HepG2 (cell line): ENCODE data around the gene JMJD8. TPM values are rescaled to one million over a fixed set of nuclear protein-coding genes. Genes with fewer than 3 reads are reported as not detected.
"Not testable (repeated sequence)": the region's sequence is repeated elsewhere in the genome, so short reads cannot be mapped to it uniquely, and the experiment has no call there.

ENCODE experiments used
- ADNP ChIP-seq: sonication (generic); formaldehyde crosslinking; IDR thresholded peaks from 2 replicates; pipeline ENCODE4 v1.4.0; 2020; ENCODE audit warnings: missing genetic modification reagents
- BCL3 ChIP-seq: sonication (generic); formaldehyde crosslinking; IDR thresholded peaks from 2 replicates; pipeline ENCODE4 v1.5.1; 2020; ENCODE audit warnings: mild to moderate bottlenecking, missing genetic modification reagents, moderate library complexity
- BHLHE40 ChIP-seq: IDR thresholded peaks from 2 replicates; pipeline ENCODE4 v1.6.1; 2011; ENCODE audit warnings: low read length, improper control_type of control experiment
- CREB1 ChIP-seq, 2 experiments: fragments of 450-650 bp in 1 of 2; IDR thresholded peaks; 2 replicates each; pipeline ENCODE4 v1.6.1; 2016 to 2017; ENCODE audit warnings: control low read depth in 1 of 2, mild to moderate bottlenecking in 1 of 2, missing compliant biosample characterization in 1 of 2, missing genetic modification characterization in 1 of 2
- EP300 ChIP-seq, 3 experiments: sonication (generic) in 1 of 3; formaldehyde crosslinking in 1 of 3; IDR thresholded peaks; 2 replicates each; pipeline versions ENCODE4 v1.5.1 to v1.6.1; 2011 to 2020; ENCODE audit warnings: low read depth in 2 of 3, low read length in 2 of 3, borderline replicate concordance in 1 of 3, improper control_type of control experiment in 1 of 3, mild to moderate bottlenecking in 1 of 3, missing genetic modification reagents in 1 of 3, moderate library complexity in 1 of 3
- FOSL2 ChIP-seq: sonication (generic); formaldehyde crosslinking; IDR thresholded peaks from 2 replicates; pipeline ENCODE4 v1.4.0; 2020; ENCODE audit warnings: missing genetic modification reagents
- FOXP1 ChIP-seq, 2 experiments: fragments of 450-650 bp in 1 of 2; IDR thresholded peaks; 2 replicates each; pipeline ENCODE4 v1.6.1; 2017 to 2018; ENCODE audit warnings: antibody characterized with exemption in 1 of 2
- IKZF5 ChIP-seq: IDR thresholded peaks from 2 replicates; pipeline ENCODE4 v1.6.1; 2018; ENCODE audit warnings: missing genetic modification reagents, mild to moderate bottlenecking, missing compliant biosample characterization
- KAT8 ChIP-seq: IDR thresholded peaks from 2 replicates; pipeline ENCODE4 v1.6.1; 2016; ENCODE audit warnings: missing genetic modification reagents, missing compliant biosample characterization
- KDM1A ChIP-seq: IDR thresholded peaks from 2 replicates; pipeline ENCODE4 v1.6.1; 2016; ENCODE audit warnings: missing compliant biosample characterization
- MLX ChIP-seq: IDR thresholded peaks from 2 replicates; pipeline ENCODE4 v1.6.1; 2016
- PHF21A ChIP-seq: sonication (generic); formaldehyde crosslinking; IDR thresholded peaks from 2 replicates; pipeline ENCODE4 v1.5.0; 2020; ENCODE audit warnings: mild to moderate bottlenecking, missing genetic modification reagents
- PITX1 ChIP-seq: sonication (generic); formaldehyde crosslinking; IDR thresholded peaks from 2 replicates; pipeline ENCODE4 v1.5.1; 2020; ENCODE audit warnings: mild to moderate bottlenecking, missing genetic modification reagents
- RAD21 ChIP-seq: fragments of 450-650 bp; formaldehyde crosslinking; IDR thresholded peaks from 2 replicates; pipeline ENCODE4 v1.5.0; 2020; ENCODE audit warnings: mild to moderate bottlenecking
- REPIN1 ChIP-seq: sonication (generic); formaldehyde crosslinking; IDR thresholded peaks from 2 replicates; pipeline ENCODE4 v1.8.0; 2022; ENCODE audit warnings: missing genetic modification reagents, low read depth, mild to moderate bottlenecking, borderline replicate concordance
- SOX5 ChIP-seq: IDR thresholded peaks from 2 replicates; pipeline ENCODE4 v1.6.1; 2016; ENCODE audit warnings: borderline replicate concordance
- SOX6 ChIP-seq, 2 experiments: fragments of 450-650 bp in 1 of 2; sonication (generic) in 1 of 2; formaldehyde crosslinking in 1 of 2; IDR thresholded peaks; 2 replicates each; pipeline versions ENCODE4 v1.4.0 to v1.6.1; 2017 to 2020; ENCODE audit warnings: antibody characterized with exemption in 1 of 2, mild to moderate bottlenecking in 1 of 2, missing genetic modification reagents in 1 of 2
- STAG1 ChIP-seq: sonication (generic); formaldehyde crosslinking; IDR thresholded peaks from 2 replicates; pipeline ENCODE4 v1.4.0; 2020; ENCODE audit warnings: missing genetic modification reagents
- TEAD3 ChIP-seq: optimal IDR thresholded peaks from 2 replicates; pipeline ENCODE3; 2016; ENCODE audit warnings: borderline replicate concordance
- TFE3 ChIP-seq: IDR thresholded peaks from 2 replicates; pipeline ENCODE4 v1.6.1; 2016
- ZGPAT ChIP-seq: IDR thresholded peaks from 2 replicates; pipeline ENCODE4 v1.6.1; 2016; ENCODE audit warnings: mild to moderate bottlenecking
- ZMYM3 ChIP-seq: sonication (generic); formaldehyde crosslinking; IDR thresholded peaks from 2 replicates; pipeline ENCODE4 v1.5.1; 2020; ENCODE audit warnings: mild to moderate bottlenecking, missing genetic modification reagents
- ZNF629 ChIP-seq: sonication (generic); formaldehyde crosslinking; conservative IDR thresholded peaks from 2 replicates; pipeline ENCODE4 v1.5.0; 2020; ENCODE audit warnings: missing genetic modification reagents
- ZNF7 ChIP-seq: IDR thresholded peaks from 2 replicates; pipeline ENCODE4 v1.6.1; 2016; ENCODE audit warnings: missing biosample characterization, missing genetic modification reagents
- polyA plus RNA-seq, 8 experiments: library from polyadenylated mRNA; depleted of rRNA in 3 of 8; stranded (reverse) in 7 of 8; unstranded in 1 of 8; fragments of >200 nt; fragmentation: Illumina TruSeq in 4 of 8; extraction: Trizol in 4 of 8; gene quantifications; 2 replicates each; pipeline versions ENCODE4 v1.2.1 to v1.2.3, GENCODE V29; 2011 to 2016; ENCODE audit warnings: low read depth in 4 of 8, missing spikeins in 1 of 8, mixed read lengths in 1 of 8; ENCODE audit not compliant: insufficient read depth in 1 of 8
- total RNA-seq, 5 experiments: library from RNA; depleted of rRNA; stranded (reverse); fragments of >200 nt; fragmentation: Illumina TruSeq; extraction: Trizol; gene quantifications; 2 replicates each; pipeline ENCODE4 v1.2.3, GENCODE V29; 2016; ENCODE audit warnings: low read depth in 1 of 5

JMJD8 gene
- total and polyA plus RNA-seq, 2 of the 13 experiments (the other 11 are each of a cell fraction or from before 2014, with no cell fraction given), result 2.6 to 11.8 TPM

- TF ChIP-seq SOX5 (CRISPR knock-in tag), result peak; percentile 66; the same call in 1 of the 2 replicates
- TF ChIP-seq REPIN1 (CRISPR knock-in tag), result 0 out of 2 replicates have a peak, but pooled peaks have one; percentile 31
- not testable (repeated sequence) for TF ChIP-seq SOX6 (IDR thresholded peaks at IDR 0.05); FOXP1 (IDR thresholded peaks at IDR 0.05); CREB1 (CRISPR knock-in tag; IDR thresholded peaks at IDR 0.05)
- peak; percentile 45; the same call in 1 of the 2 replicates for TF ChIP-seq SOX6 (CRISPR knock-in tag; IDR thresholded peaks at IDR 0.05)
- TF ChIP-seq PITX1 (CRISPR knock-in tag), result peak; percentile 46; the same call in 1 of the 2 replicates
- 0 out of 2 replicates have a peak, but pooled peaks have one; percentile 30 for TF ChIP-seq BCL3
- TF ChIP-seq IKZF5 (CRISPR knock-in tag), result peak; percentile 48; the same call in 1 of the 2 replicates
- 0 out of 2 replicates have a peak, but pooled peaks have one; percentile 33 for TF ChIP-seq BHLHE40
- TF ChIP-seq RAD21 (CRISPR knock-in tag), result peak; percentile 61; the same call in 1 of the 2 replicates
- peak; percentile 77 for TF ChIP-seq ZMYM3
- peak; percentile 35; the same call in 1 of the 2 replicates for TF ChIP-seq ZNF7
- peak; percentile 97 for TF ChIP-seq FOSL2
- TF ChIP-seq EP300 (IDR thresholded peaks at IDR 0.05; ENCODE audit: low read depth in 2 of 2, low read length in 2 of 2), result 0 out of 4 replicates have a peak, but pooled peaks of 1 of the 2 experiments have one; percentile 21
- TF ChIP-seq EP300 (CRISPR knock-in tag; IDR thresholded peaks at IDR 0.05; ENCODE audit: borderline replicate concordance), result peak; percentile 31; the same call in 1 of the 2 replicates
- peak; percentile 58; the same call in 1 of the 2 replicates for TF ChIP-seq PHF21A
- TF ChIP-seq ZNF629 (CRISPR knock-in tag), result 0 out of 2 replicates have a peak, but pooled peaks have one; percentile 4
- 0 out of 2 replicates have a peak, but pooled peaks have one; percentile 45 for TF ChIP-seq KAT8 (CRISPR knock-in tag)
- 0 out of 2 replicates have a peak, but pooled peaks have one; percentile 24 for TF ChIP-seq MLX (CRISPR knock-in tag)
- TF ChIP-seq STAG1 (CRISPR knock-in tag), result peak; percentile 55
- TF ChIP-seq TEAD3, result peak; percentile 88
- peak; percentile 83; the same call in 1 of the 2 replicates for TF ChIP-seq TFE3 (CRISPR knock-in tag)
- TF ChIP-seq KDM1A, result peak; percentile 73; the same call in 1 of the 2 replicates
- peak; percentile 67; the same call in 1 of the 2 replicates for TF ChIP-seq ZGPAT (CRISPR knock-in tag)
- 0 out of 2 replicates have a peak, but pooled peaks have one; percentile 13 for TF ChIP-seq FOXP1 (CRISPR knock-in tag; IDR thresholded peaks at IDR 0.05)
- peak; percentile 79 for TF ChIP-seq ADNP (CRISPR knock-in tag)
- 0 out of 2 replicates have a peak, but pooled peaks have one; percentile 10 for TF ChIP-seq CREB1 (IDR thresholded peaks at IDR 0.05)
These were observed 28.7 kb upstream of the JMJD8 start (continued) for GRCh38 chr16:712740-713250.
